HK-2 (cell line): ENCODE measurements around the gene PIP4K2A.

Source experiments
- DNase-seq: peaks from one replicate; pipeline ENCODE4 v3.0.0-alpha.2; 2018; ENCODE audit not compliant: unreplicated experiment

The PIP4K2A gene

GRCh38 chr10:22638863-22639262 lies 75.5 kb downstream of the PIP4K2A start:
- no peak for DNase-seq

DNA sequence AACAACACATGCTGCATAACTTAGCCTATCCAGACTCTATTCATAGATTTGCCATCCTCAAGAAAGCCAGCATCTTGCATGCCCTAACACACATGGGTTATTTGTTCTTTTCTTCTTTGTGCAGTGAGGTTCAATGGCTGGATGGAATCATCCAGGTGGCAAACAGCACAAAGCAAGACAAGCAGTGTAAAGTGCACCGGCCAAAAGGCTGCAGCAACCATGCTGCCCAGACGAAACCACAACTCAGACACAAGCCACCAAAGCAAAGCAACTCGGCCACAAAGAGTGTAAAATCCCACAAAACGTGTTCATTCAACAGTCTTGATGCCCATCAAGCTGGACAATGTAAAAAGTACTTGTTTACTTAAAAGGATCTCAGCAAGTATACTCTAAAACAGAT lies 76.9 kb downstream of the PIP4K2A start:
- DNase-seq: no peak

DNA sequence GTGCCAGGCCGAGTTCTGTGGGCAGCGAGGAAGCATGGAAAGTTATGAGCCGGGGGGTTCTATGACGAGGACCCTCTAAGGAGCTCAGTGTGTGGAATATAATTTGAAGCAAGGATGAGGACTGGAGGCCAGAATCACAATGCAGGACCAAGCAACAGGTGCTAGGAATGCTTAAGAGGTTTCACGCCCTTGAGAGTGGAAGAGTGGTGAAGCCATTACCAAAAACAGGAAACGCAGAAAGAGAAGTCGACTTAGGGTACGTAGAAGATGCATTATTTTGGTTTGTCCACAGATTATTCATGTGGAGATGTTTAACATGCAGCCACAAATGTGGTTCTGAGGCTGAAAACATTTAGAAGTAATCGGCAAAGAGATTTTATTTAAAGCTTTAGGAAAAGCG lies 78.7 kb downstream of the PIP4K2A start:
- no peak for DNase-seq

DNA sequence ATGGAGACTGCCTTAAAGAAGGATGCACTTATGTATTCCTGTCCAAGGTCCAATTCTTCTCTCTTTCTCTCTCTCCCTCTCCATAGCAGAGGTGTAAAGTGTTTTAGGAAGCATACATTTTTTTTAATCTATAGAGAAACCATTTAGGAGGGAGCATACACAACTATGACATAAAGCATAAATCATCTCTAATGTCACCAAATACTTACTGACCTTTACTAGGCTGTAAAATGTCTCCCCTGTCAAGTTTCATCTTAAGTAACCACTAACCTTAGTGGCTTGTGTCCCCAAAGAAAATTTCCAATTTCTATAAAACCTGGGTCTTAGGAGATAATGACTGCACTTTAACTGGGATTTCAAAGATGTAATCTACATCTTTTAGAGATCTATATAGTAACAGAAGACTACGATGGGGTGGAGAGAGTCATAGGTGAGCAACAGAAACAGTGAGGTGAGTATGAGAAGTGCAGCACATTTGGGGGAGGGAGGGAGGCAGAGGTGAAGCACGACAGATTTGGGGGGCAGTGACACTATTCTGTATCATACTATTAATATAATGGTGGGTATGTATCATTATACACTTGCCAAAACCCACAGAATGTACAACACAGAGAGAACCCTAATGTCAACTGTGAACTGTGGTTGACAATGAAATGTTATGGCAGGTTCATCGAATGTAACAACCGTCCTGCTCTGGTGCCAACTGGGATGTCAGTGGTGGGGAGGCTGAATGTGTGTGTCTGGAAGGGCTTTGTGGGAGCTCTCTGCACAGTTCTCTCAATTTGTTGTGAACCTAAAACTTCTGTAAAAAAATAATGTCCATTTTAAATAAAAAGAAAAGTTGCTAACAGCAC lies 79.5 kb downstream of the PIP4K2A start:
- no peak for DNase-seq

- DNase-seq: no peak
Observed at GRCh38 chr10:22634093-22634492, 80.3 kb downstream of the PIP4K2A start.

DNA sequence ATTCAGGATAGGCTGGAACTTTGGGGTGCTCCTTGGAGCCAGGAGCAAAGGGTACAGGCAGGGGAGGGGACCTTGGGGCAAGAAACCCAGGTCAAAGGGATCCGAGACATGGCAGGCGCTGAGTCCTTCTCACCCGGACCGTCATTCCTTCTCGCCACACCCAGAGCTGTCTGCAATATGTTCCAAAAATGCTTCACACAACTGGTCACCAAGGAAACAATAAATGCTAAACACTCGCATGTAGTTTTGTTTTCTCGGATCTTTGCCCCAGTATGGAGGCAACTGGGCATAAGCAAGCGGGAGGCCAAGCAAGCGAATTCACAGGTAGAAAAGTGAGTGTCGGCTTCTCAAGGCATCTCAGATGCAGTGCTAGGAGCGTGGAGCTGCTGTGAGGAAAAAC lies 80.8 kb downstream of the PIP4K2A start:
- no peak for DNase-seq

- DNase-seq: no peak
Observed at GRCh38 chr10:22633106-22633505, 81.3 kb downstream of the PIP4K2A start.

DNA sequence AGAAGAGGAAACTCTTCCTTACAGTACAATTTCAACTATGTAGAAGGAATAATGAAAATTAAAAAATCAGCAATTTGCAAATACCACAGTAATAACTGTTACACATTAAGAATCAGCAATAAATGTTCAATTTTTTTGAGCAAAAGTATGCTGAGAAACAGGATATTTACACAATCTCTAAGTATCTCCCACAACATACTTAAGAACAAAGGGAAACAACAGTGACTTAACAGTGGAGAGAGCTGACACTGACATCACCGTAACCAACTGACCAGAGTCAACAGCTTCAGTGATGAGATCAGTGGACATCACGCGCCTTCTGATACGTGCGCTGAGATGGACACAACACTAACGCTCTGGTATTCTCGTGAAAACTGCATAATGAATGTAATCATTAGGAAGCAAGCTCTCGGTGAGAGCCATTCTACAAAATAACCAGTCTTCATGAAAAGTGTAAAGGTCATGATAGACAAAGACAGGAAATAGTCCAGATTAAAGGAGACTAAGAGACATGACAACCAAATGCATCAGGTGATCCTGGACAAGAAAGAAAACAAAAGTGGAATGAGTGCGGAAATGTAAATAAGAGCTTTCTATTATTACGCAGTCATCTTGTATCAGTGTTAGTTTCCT lies 82.6 kb downstream of the PIP4K2A start:
- no peak for DNase-seq

GRCh38 chr10:22631185-22631584 lies 83.2 kb downstream of the PIP4K2A start:
- DNase-seq: no peak

DNA sequence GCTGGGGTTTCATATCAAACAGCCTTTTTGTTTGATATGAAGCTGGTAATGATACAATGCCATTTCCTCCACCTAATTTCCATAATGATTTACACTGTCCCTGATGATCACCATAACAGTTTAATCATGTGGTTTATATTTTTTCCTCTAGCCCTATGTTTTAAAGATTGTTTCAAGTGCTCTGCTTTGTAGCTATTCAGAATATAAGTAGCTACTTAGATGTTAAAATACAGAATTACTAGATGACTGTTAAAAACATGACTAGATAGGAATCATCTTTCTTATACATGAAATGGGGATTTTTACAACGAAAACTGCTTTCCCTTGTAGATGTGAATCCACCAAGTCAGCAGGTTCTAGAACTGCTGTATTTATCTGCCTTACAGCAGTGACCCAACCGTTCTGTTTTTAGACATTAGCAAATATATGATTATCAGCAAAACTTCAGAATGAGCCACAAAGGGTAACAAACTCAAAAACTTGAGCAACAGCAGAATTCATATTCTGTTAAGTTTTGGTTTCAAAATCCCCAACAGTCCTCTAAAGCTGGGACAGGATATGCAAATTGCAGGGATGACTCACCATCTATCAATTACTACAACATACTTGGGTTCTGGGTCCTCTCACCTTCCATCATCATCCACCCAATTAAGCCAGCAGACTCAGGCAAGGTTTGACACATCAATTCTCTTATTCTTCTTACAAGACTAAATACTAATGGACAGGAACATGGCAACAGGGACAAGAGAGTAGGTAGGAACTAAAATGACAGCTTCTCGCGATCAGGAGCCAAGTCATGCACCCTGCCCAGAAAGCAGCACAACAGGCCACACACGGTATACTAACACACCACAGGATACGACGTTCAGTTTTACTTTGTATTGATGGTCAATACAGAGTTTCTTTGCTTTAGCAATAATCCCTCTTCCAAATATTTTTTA lies 83.9 kb downstream of the PIP4K2A start:
- DNase-seq: no peak

DNA sequence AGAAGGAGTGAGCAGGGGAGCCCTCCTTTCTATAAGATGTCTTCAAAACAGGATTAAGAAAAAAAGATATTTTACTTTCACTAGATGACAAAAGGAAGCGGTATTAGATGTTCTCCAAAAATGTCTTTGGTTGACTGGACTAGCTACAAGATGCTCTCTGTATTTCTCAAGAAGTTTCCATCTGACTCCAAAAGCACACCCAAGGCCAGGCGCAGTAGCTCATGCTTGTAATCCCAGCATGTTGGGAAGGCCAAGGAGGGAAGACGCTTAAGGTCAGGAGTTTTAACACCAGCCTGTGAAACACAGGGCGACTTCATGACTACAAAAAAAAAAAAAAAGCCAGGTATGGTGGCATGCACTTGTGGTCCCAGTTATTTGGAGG lies 84.5 kb downstream of the PIP4K2A start:
- DNase-seq: no peak

DNA sequence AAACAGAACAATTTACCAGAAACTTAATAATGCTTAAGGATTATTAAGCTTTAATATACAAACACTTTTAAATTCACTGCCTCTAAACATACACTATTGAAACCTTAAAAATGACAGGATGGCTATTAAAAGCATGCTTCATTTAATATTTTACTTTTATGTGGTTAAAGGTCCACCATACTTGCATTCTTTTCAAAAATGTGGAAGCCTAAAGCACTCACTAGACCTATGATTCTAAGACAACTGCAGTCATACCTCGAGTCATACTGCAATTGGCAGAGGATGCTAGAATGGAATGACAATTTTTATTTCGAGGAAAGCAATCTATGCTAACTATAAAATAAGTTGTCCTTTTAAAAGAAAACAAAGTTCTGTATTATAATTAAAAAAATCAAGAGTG lies 85.3 kb downstream of the PIP4K2A start:
- no peak for DNase-seq

- DNase-seq: no peak
Observed at GRCh38 chr10:22628309-22628708, 86.1 kb downstream of the PIP4K2A start.

- DNase-seq: no peak
Observed at GRCh38 chr10:22626784-22627183, 87.6 kb downstream of the PIP4K2A start.

- DNase-seq: no peak
Observed at GRCh38 chr10:22625516-22626290, 88.7 kb downstream of the PIP4K2A start.

GRCh38 chr10:22624287-22624738 lies 90.1 kb downstream of the PIP4K2A start:
- no peak for DNase-seq

GRCh38 chr10:22623633-22624253 lies 90.6 kb downstream of the PIP4K2A start:
- no peak for DNase-seq

DNA sequence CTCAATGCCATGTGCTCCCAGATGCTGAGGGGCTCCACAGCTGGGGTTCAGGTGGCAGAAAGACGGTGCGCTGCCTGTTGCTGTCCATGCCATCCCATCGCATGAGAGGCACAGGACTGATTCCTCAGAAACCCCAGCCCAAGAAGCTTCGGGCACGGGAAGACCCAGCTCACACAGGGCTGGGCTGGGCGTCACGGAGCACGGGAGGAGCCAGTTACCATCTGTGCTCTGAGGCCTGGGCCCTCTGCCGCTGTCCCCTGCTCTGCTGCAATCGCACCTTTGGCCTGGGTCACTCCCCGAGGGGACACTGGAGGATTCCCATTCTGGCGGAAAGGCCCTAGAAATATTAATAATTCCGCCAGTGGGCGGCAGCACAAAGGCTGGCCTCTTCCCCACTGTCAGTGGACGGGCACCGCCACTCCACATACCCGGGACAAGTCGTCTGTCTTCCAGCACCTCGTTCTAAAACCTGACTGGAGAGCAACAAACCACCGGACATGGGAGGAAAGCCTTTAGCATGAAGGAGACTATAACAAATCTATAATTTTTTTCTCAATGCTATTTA lies 92.1 kb downstream of the PIP4K2A start:
- DNase-seq: no peak

DNA sequence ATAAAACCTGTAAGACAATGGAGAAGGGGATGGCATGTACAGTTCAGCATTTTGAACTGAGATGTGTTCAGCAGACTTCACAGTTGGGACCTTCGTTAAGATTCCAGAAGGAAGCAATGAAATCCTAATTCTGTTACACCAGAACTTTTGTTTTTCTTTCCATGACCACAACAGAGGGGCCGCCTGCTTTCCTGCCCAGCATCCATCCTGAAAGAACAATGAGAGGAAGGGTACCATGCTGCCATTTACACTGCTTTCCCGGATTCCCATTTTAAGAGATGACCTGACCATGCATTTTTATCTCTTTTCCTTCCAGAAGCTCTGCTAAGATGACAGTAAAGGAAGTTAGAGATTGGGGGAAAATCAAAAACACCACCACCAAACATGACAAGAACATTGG lies 92.7 kb downstream of the PIP4K2A start:
- no peak for DNase-seq

GRCh38 chr10:22620929-22621328 lies 93.4 kb downstream of the PIP4K2A start:
- no peak for DNase-seq
